ENCODE results near the gene CDKAL1. TPM values are rescaled to one million over a fixed set of nuclear protein-coding genes. Genes with fewer than 3 reads are reported as not detected.

CDKAL1 gene
- total and polyA plus RNA-seq, 2 experiments from 2014 or later: 14.4 to 19.5 TPM

DNA sequence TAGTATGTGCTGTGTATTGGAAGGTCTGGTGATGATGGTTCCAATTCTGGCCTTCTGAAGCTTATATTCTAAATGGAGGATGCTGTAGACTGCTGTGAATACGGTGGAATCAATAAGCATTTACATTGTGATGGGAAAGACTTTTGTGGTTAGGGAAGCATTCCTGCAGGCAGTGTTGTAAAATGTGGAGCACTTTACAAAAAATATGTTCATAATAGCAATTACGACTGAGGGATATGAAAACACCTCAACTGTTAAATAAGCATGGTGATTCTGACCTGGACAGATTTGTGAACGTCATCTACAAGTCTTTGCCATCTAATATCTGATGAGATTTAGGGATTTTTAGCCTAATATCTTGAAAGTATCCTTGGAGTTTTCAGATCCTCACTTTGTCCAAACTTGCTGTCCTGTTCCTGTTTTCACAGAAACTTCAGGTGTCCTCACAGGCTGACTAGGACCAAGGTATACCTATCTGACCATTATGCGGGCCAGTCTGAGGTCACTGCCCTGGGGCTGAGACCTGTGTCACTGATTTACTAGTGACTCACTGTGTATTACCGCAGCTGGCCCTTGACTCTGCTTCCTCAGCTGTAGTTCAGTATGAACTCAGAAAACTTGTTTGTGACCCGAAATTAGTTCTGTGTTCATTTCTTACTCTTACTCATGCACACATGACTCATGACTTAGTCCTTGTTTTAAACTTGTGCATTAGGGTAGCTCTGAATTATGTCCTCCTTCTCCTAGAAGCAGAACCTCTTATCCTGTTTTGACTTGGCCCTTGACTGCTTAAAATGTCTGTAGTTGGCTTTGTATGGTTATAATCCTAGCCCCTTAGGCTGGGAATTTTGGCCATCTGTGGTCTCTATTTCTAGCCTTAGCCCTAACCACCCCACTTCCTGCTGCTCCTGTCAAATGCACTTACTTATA, 343.0 kb downstream of the CDKAL1 start:
- no peaks in the 10 kb centered on the region for H4K20me1 ChIP-seq (ENCODE audit: insufficient read depth, poor library complexity, severe bottlenecking)
- DNase-seq (ENCODE audit: low spot score): peak; percentile 80
- no peak overlapping the region for H2AFZ ChIP-seq
- no peaks in the 10 kb centered on the region for H3K36me3 ChIP-seq (replicated peaks; ENCODE audit: insufficient read depth, low read depth)
- H3K9me2 ChIP-seq (replicated peaks; ENCODE audit: insufficient read depth): no peaks in the 10 kb centered on the region
- H3K4me2 ChIP-seq: peak overlapping the region; percentile 22
- H3K4me3 ChIP-seq: no peak overlapping the region
- no peaks in the 10 kb centered on the region for H3K79me2 ChIP-seq
- TF ChIP-seq EZH2phosphoT487 (IDR thresholded peaks at IDR 0.05; ENCODE audit: low read depth, severe bottlenecking, unreplicated experiment) (no peak), EZH2 (IDR thresholded peaks at IDR 0.05; ENCODE audit: borderline replicate concordance) (no peak)
- TF ChIP-seq, protein P1, sequence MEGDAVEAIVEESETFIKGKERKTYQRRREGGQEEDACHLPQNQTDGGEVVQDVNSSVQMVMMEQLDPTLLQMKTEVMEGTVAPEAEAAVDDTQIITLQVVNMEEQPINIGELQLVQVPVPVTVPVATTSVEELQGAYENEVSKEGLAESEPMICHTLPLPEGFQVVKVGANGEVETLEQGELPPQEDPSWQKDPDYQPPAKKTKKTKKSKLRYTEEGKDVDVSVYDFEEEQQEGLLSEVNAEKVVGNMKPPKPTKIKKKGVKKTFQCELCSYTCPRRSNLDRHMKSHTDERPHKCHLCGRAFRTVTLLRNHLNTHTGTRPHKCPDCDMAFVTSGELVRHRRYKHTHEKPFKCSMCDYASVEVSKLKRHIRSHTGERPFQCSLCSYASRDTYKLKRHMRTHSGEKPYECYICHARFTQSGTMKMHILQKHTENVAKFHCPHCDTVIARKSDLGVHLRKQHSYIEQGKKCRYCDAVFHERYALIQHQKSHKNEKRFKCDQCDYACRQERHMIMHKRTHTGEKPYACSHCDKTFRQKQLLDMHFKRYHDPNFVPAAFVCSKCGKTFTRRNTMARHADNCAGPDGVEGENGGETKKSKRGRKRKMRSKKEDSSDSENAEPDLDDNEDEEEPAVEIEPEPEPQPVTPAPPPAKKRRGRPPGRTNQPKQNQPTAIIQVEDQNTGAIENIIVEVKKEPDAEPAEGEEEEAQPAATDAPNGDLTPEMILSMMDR (IDR thresholded peaks at IDR 0.05; ENCODE audit: poor library complexity): no peak
- H3K4me1 ChIP-seq (ENCODE audit: insufficient read depth): peaks cover 21% of the 10 kb centered on the region
- WGBS (ENCODE audit: low lambda C conversion rate, missing lambda C conversion rate): 37% methylated on average over 6 of the region's 6 CpGs
- no peaks in the 10 kb centered on the region for H3K27me3 ChIP-seq
- H3K9me3 ChIP-seq (ENCODE audit: low read depth): no peaks in the 10 kb centered on the region
- peak overlapping the region; percentile 89 for H3K27ac ChIP-seq

DNA sequence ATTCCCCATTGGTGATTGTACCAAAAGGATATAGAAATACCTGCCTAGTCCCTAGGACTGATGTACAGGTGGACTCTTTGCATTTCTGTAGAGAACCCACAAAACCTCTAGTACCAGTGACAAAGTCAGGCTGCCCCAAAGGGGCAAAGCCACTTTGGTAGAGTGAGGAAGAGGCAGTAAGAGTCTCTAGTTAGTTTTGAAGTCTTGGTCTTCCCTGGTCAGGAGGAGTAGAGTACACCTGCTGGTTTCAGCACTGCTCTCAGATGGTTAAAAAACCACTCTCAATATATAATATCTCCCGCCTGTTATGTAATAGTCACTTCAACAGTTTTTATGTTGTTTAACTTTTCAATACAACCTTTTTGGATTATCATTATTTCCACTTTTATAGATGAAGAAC, 344.9 kb downstream of the CDKAL1 start:
- no peaks in the 10 kb centered on the region for H3K9me2 ChIP-seq (replicated peaks; ENCODE audit: insufficient read depth)
- H4K20me1 ChIP-seq (ENCODE audit: insufficient read depth, poor library complexity, severe bottlenecking): no peaks in the 10 kb centered on the region
- peaks cover 21% of the 10 kb centered on the region for H3K4me1 ChIP-seq (ENCODE audit: insufficient read depth)
- no peak overlapping the region for H2AFZ ChIP-seq
- H3K36me3 ChIP-seq (replicated peaks; ENCODE audit: insufficient read depth, low read depth): no peaks in the 10 kb centered on the region
- H3K9me3 ChIP-seq (ENCODE audit: low read depth): no peaks in the 10 kb centered on the region
- 92% methylated on average over 1 of the region's 1 CpG for WGBS (ENCODE audit: low lambda C conversion rate, missing lambda C conversion rate)
- H3K4me2 ChIP-seq: no peak overlapping the region
- no peak for DNase-seq (ENCODE audit: low spot score)
- no peak overlapping the region for H3K4me3 ChIP-seq
- H3K79me2 ChIP-seq: no peaks in the 10 kb centered on the region
- H3K27ac ChIP-seq: no peak overlapping the region
- H3K27me3 ChIP-seq: no peaks in the 10 kb centered on the region
- no peak for TF ChIP-seq EZH2phosphoT487 (IDR thresholded peaks at IDR 0.05; ENCODE audit: low read depth, severe bottlenecking, unreplicated experiment)
- no peak for TF ChIP-seq EZH2 (IDR thresholded peaks at IDR 0.05; ENCODE audit: borderline replicate concordance)

DNA sequence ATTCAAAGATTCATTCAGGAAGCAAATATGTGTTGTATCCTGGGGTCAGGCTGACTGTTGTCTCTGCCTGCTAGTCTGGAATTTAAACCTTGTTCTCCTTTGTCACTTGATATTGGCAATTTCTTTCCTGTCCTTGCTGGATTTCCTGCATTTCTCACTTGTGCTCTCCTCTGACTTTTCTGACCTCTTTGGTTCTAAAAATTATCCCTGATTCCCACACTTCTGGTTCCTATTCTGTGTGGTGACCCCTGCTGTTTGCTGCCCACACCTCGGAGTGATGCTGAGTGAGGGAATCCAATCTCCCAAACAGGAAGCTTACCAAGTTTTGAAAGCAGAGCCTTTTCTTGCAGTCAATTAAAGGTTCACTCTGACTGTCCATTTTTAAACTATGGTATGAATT, 345.3 kb downstream of the CDKAL1 start:
- no peaks in the 10 kb centered on the region for H4K20me1 ChIP-seq (ENCODE audit: insufficient read depth, poor library complexity, severe bottlenecking)
- H3K27ac ChIP-seq: no peak overlapping the region
- no peak overlapping the region for H3K4me2 ChIP-seq
- no peak for DNase-seq (ENCODE audit: low spot score)
- 26% methylated on average over 1 of the region's 1 CpG for WGBS (ENCODE audit: low lambda C conversion rate, missing lambda C conversion rate)
- H3K79me2 ChIP-seq: no peaks in the 10 kb centered on the region
- no peaks in the 10 kb centered on the region for H3K36me3 ChIP-seq (replicated peaks; ENCODE audit: insufficient read depth, low read depth)
- H3K27me3 ChIP-seq: no peaks in the 10 kb centered on the region
- H3K9me2 ChIP-seq (replicated peaks; ENCODE audit: insufficient read depth): no peaks in the 10 kb centered on the region
- no peak for TF ChIP-seq EZH2 (IDR thresholded peaks at IDR 0.05; ENCODE audit: borderline replicate concordance)
- no peak for TF ChIP-seq EZH2phosphoT487 (IDR thresholded peaks at IDR 0.05; ENCODE audit: low read depth, severe bottlenecking, unreplicated experiment)
- TF ChIP-seq, protein P1 (IDR thresholded peaks at IDR 0.05; ENCODE audit: poor library complexity): no peak
- H2AFZ ChIP-seq: no peak overlapping the region
- peaks cover 21% of the 10 kb centered on the region for H3K4me1 ChIP-seq (ENCODE audit: insufficient read depth)
- H3K9me3 ChIP-seq (ENCODE audit: low read depth): no peaks in the 10 kb centered on the region
- no peak overlapping the region for H3K4me3 ChIP-seq

DNA sequence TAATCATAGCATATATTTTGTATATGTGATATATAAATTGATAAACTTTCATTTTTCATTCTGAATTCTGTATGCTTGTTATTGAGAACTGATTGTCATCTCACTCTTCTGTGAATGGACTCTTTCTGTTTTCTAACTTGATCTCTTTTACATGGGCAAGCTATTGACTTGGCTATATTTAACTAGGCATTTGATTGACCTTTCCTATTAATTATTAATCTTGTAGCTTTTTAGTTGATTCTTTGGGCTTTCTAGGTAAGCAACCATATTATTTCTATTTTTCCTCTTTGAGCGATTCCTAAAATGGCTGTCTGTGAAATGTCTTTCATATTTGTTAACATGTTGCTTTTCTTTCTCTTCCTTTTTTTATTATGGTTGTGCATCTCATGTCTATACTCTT, 347.1 kb downstream of the CDKAL1 start:
- H3K79me2 ChIP-seq: no peaks in the 10 kb centered on the region
- H4K20me1 ChIP-seq (ENCODE audit: insufficient read depth, poor library complexity, severe bottlenecking): no peaks in the 10 kb centered on the region
- peaks cover 13% of the 10 kb centered on the region for H3K4me1 ChIP-seq (ENCODE audit: insufficient read depth)
- H3K36me3 ChIP-seq (replicated peaks; ENCODE audit: insufficient read depth, low read depth): no peaks in the 10 kb centered on the region
- H3K9me3 ChIP-seq (ENCODE audit: low read depth): no peaks in the 10 kb centered on the region
- TF ChIP-seq EZH2phosphoT487 (IDR thresholded peaks at IDR 0.05; ENCODE audit: low read depth, severe bottlenecking, unreplicated experiment): no peak
- TF ChIP-seq, protein P1 (IDR thresholded peaks at IDR 0.05; ENCODE audit: poor library complexity): no peak
- no peak for TF ChIP-seq EZH2 (IDR thresholded peaks at IDR 0.05; ENCODE audit: borderline replicate concordance)
- H3K27ac ChIP-seq: no peak overlapping the region
- 86% methylated on average over 1 of the region's 1 CpG for WGBS (ENCODE audit: low lambda C conversion rate, missing lambda C conversion rate)
- no peak overlapping the region for H2AFZ ChIP-seq
- H3K4me3 ChIP-seq: no peak overlapping the region
- H3K9me2 ChIP-seq (replicated peaks; ENCODE audit: insufficient read depth): no peaks in the 10 kb centered on the region
- no peak overlapping the region for H3K4me2 ChIP-seq
- DNase-seq (ENCODE audit: low spot score): no peak
- H3K27me3 ChIP-seq: no peaks in the 10 kb centered on the region

Data from hepatocyte (in vitro differentiated cells).